HepG2 (cell line): ENCODE data around the gene HSF4. TPM values are rescaled to one million over a fixed set of nuclear protein-coding genes. Genes with fewer than 3 reads are reported as not detected.
A peak's percentile ranks its signal among the peaks of the same experiment; 100 is the strongest.

Experiments used
- CEBPB ChIP-seq: IDR thresholded peaks from 2 replicates; pipeline ENCODE4 v1.6.1; 2011; ENCODE audit warnings: low read depth, low read length, improper control_type of control experiment, borderline replicate concordance
- KDM6A ChIP-seq: IDR thresholded peaks from 2 replicates; pipeline ENCODE4 v1.6.1; 2016; ENCODE audit warnings: low read depth
- KMT2A ChIP-seq: sonication (generic); formaldehyde crosslinking; IDR thresholded peaks from 2 replicates; pipeline ENCODE4 v1.4.0; 2020; ENCODE audit warnings: missing genetic modification reagents
- MBNL3 ChIP-seq: fragments of 250-450 bp; sonication (Bioruptor Pico); conservative IDR thresholded peaks from 2 replicates; pipeline ENCODE4 v1.8.0; 2022; ENCODE audit warnings: mild to moderate bottlenecking, inconsistent platforms
- MEIS1 ChIP-seq: sonication (generic); formaldehyde crosslinking; IDR thresholded peaks from 2 replicates; pipeline ENCODE4 v1.9.0; 2021; ENCODE audit warnings: mild to moderate bottlenecking, missing genetic modification reagents, moderate library complexity, borderline replicate concordance
- SIX1 ChIP-seq: sonication (generic); formaldehyde crosslinking; IDR thresholded peaks from 2 replicates; pipeline ENCODE4 v1.4.0; 2020; ENCODE audit warnings: missing genetic modification reagents, borderline replicate concordance
- TOE1 ChIP-seq: sonication (generic); formaldehyde crosslinking; IDR thresholded peaks from 2 replicates; pipeline ENCODE4 v1.4.0; 2020; ENCODE audit warnings: mild to moderate bottlenecking, missing genetic modification reagents
- XBP1 ChIP-seq: sonication (generic); formaldehyde crosslinking; IDR thresholded peaks from 2 replicates; pipeline ENCODE4 v1.5.0; 2020; ENCODE audit warnings: missing genetic modification reagents
- ZFP37 ChIP-seq: sonication (generic); formaldehyde crosslinking; IDR thresholded peaks from 2 replicates; pipeline ENCODE4 v1.4.0; 2020; ENCODE audit warnings: missing genetic modification reagents, borderline replicate concordance
- ZFP41 ChIP-seq: sonication (generic); formaldehyde crosslinking; IDR thresholded peaks from 2 replicates; pipeline ENCODE4 v1.4.0; 2020; ENCODE audit warnings: mild to moderate bottlenecking, missing genetic modification reagents, borderline replicate concordance
- ZNF589 ChIP-seq: sonication (generic); formaldehyde crosslinking; conservative IDR thresholded peaks from 2 replicates; pipeline ENCODE4 v1.8.0; 2022; ENCODE audit warnings: mild to moderate bottlenecking, moderate library complexity, missing genetic modification reagents
- ZNF790 ChIP-seq: sonication (generic); formaldehyde crosslinking; IDR thresholded peaks from 2 replicates; pipeline ENCODE4 v1.8.0; 2022; ENCODE audit warnings: missing genetic modification reagents, mild to moderate bottlenecking, borderline replicate concordance
- polyA plus RNA-seq, 8 experiments: library from polyadenylated mRNA; depleted of rRNA in 3 of 8; stranded (reverse) in 7 of 8; unstranded in 1 of 8; fragments of >200 nt; fragmentation: Illumina TruSeq in 4 of 8; extraction: Trizol in 4 of 8; gene quantifications; 2 replicates each; pipeline versions ENCODE4 v1.2.1 to v1.2.3, GENCODE V29; 2011 to 2016; ENCODE audit warnings: low read depth in 4 of 8, missing spikeins in 1 of 8, mixed read lengths in 1 of 8; ENCODE audit not compliant: insufficient read depth in 1 of 8
- total RNA-seq, 5 experiments: library from RNA; depleted of rRNA; stranded (reverse); fragments of >200 nt; fragmentation: Illumina TruSeq; extraction: Trizol; gene quantifications; 2 replicates each; pipeline ENCODE4 v1.2.3, GENCODE V29; 2016; ENCODE audit warnings: low read depth in 1 of 5
- TF ChIP-seq, protein P1 (sequence below): sonication (generic); formaldehyde crosslinking; IDR thresholded peaks from 2 replicates; pipeline ENCODE4 v1.4.0; 2020; ENCODE audit warnings: mild to moderate bottlenecking, missing genetic modification reagents
- TF ChIP-seq, protein P2 (sequence below): sonication (generic); formaldehyde crosslinking; IDR thresholded peaks from 2 replicates; pipeline ENCODE4 v1.4.0; 2020; ENCODE audit warnings: missing genetic modification reagents
- TF ChIP-seq, protein P3 (sequence below): IDR thresholded peaks from 2 replicates; pipeline ENCODE4 v1.6.1; 2016; ENCODE audit warnings: low read depth
- TF ChIP-seq, protein P4 (sequence below): sonication (generic); formaldehyde crosslinking; conservative IDR thresholded peaks from 2 replicates; pipeline ENCODE4 v1.8.0; 2022; ENCODE audit warnings: mild to moderate bottlenecking, moderate library complexity, missing genetic modification reagents
- TF ChIP-seq, protein P5 (sequence below), 2 experiments: sonication (generic) in 1 of 2; formaldehyde crosslinking in 1 of 2; IDR thresholded peaks; 2 replicates each; pipeline versions ENCODE4 v1.5.1 to v1.6.1; 2011 to 2020; ENCODE audit warnings: borderline replicate concordance in 1 of 2, low read depth in 1 of 2, low read length in 1 of 2, mild to moderate bottlenecking in 1 of 2, missing genetic modification reagents in 1 of 2, moderate library complexity in 1 of 2
- TF ChIP-seq, protein P6 (sequence below): sonication (generic); formaldehyde crosslinking; IDR thresholded peaks from 2 replicates; pipeline ENCODE4 v1.8.1; 2023; ENCODE audit warnings: mild to moderate bottlenecking, missing genetic modification reagents, borderline replicate concordance

The HSF4 gene
- total and polyA plus RNA-seq, 2 of the 13 experiments (the other 11 are each of a cell fraction or from before 2014, with no cell fraction given), result 3.5 to 16.9 TPM

DNA sequence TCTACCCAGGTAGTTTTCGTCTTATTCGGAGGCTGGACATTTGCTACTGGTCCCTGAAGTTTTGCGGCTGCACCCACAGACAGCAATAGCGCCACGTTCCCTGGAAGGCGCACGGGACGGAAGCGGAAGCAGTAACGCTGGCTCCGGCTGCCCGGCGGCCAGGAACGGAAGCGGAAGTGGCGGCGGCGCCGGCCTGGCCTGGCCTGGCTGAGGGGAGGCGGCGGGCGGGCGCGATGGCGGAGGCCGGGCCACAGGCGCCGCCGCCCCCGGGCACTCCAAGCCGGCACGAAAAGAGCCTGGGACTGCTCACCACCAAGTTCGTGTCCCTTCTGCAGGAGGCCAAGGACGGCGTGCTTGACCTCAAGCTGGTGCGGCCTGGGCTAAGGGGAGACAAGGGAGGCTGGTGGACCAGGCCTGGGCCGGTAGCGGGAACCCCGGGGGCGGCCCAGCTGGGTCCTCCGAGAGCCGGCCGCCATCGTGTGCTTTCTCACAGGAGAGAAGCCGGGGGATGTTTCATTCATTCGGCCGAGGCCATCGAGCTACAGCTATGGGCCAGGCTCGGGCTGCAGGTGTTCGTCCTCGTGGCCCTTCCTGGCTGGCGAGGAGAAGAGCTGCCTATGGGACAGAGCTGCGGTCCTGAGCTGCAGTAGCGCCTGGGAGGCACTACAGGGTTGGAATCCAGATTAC, 27.6 kb downstream of the HSF4 start, which contains the start of gene E2F4 (continued):
- TF ChIP-seq KMT2A (CRISPR knock-in tag), result peak; percentile 81
- TF ChIP-seq MBNL3 (CRISPR knock-in tag), result no peak
- TF ChIP-seq, protein P1, sequence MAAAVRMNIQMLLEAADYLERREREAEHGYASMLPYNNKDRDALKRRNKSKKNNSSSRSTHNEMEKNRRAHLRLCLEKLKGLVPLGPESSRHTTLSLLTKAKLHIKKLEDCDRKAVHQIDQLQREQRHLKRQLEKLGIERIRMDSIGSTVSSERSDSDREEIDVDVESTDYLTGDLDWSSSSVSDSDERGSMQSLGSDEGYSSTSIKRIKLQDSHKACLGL (CRISPR knock-in tag), result peak; percentile 79; the same call in 1 of the 2 replicates
- TF ChIP-seq XBP1 (CRISPR knock-in tag), result no peak
- no peak for TF ChIP-seq TOE1 (CRISPR knock-in tag)
- TF ChIP-seq, protein P2, sequence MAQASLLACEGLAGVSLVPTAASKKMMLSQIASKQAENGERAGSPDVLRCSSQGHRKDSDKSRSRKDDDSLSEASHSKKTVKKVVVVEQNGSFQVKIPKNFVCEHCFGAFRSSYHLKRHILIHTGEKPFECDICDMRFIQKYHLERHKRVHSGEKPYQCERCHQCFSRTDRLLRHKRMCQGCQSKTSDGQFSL, result no peak
- TF ChIP-seq MEIS1 (CRISPR knock-in tag), result no peak
- 0 out of 2 replicates have a peak, but pooled peaks have one; percentile 6 for TF ChIP-seq ZFP37 (CRISPR knock-in tag)
- peak; percentile 62; the same call in 1 of the 2 replicates for TF ChIP-seq ZFP41
- TF ChIP-seq, protein P3, sequence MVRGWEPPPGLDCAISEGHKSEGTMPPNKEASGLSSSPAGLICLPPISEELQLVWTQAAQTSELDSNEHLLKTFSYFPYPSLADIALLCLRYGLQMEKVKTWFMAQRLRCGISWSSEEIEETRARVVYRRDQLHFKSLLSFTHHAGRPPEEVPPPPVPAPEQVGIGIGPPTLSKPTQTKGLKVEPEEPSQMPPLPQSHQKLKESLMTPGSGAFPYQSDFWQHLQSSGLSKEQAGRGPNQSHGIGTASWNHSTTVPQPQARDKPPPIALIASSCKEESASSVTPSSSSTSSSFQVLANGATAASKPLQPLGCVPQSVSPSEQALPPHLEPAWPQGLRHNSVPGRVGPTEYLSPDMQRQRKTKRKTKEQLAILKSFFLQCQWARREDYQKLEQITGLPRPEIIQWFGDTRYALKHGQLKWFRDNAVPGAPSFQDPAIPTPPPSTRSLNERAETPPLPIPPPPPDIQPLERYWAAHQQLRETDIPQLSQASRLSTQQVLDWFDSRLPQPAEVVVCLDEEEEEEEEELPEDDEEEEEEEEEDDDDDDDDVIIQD (CRISPR knock-in tag), result peak; percentile 63; the same call in 1 of the 2 replicates
- TF ChIP-seq, protein P4, sequence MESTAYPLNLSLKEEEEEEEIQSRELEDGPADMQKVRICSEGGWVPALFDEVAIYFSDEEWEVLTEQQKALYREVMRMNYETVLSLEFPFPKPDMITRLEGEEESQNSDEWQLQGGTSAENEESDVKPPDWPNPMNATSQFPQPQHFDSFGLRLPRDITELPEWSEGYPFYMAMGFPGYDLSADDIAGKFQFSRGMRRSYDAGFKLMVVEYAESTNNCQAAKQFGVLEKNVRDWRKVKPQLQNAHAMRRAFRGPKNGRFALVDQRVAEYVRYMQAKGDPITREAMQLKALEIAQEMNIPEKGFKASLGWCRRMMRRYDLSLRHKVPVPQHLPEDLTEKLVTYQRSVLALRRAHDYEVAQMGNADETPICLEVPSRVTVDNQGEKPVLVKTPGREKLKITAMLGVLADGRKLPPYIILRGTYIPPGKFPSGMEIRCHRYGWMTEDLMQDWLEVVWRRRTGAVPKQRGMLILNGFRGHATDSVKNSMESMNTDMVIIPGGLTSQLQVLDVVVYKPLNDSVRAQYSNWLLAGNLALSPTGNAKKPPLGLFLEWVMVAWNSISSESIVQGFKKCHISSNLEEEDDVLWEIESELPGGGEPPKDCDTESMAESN (CRISPR knock-in tag), result peak; percentile 88
- no peak for TF ChIP-seq KDM6A
- TF ChIP-seq ZNF790, result 0 out of 2 replicates have a peak, but pooled peaks have one; percentile 51
- no peak for TF ChIP-seq SIX1
- TF ChIP-seq, protein P5, sequence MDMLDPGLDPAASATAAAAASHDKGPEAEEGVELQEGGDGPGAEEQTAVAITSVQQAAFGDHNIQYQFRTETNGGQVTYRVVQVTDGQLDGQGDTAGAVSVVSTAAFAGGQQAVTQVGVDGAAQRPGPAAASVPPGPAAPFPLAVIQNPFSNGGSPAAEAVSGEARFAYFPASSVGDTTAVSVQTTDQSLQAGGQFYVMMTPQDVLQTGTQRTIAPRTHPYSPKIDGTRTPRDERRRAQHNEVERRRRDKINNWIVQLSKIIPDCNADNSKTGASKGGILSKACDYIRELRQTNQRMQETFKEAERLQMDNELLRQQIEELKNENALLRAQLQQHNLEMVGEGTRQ (IDR thresholded peaks at IDR 0.05; ENCODE audit: low read depth, low read length), result no peak
- TF ChIP-seq, protein P5 (CRISPR knock-in tag; IDR thresholded peaks at IDR 0.05; ENCODE audit: borderline replicate concordance), result no peak
- no peak for TF ChIP-seq CEBPB
- TF ChIP-seq, protein P6, sequence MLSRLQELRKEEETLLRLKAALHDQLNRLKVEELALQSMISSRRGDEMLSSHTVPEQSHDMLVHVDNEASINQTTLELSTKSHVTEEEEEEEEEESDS, result no peak
- TF ChIP-seq ZNF589 (CRISPR knock-in tag), result 0 out of 2 replicates have a peak, but pooled peaks have one; percentile 55
